NCI-H1436 treated with DMSO at 0.1 percent for 48 hours (cell line): ENCODE data around the gene ADAMTS9.

Source experiments
- DNase-seq: peaks from one replicate; lab custom pipeline; 2025; lab: John Stamatoyannopoulos, UW

Gene ADAMTS9

DNA sequence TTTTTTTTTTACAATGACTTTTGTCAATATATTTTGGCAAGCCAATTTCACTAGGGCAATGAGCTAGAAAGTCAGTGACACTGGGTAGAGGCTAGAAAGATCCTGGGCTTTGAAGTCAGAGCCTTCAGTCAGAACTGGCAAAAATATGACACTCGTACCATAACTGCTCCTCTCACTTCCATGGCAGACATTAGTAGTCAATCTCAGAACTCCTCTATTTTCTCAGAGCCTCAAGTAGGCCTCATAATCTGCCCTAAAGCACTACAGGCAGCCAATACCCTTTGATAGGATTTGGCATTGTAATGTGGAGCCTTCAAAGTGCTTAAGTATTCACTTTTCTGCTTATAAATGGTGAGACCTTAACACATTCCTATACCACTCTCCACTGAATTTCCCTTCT lies 67.8 kb downstream of the ADAMTS9 start:
- DNase-seq: no peak

DNA sequence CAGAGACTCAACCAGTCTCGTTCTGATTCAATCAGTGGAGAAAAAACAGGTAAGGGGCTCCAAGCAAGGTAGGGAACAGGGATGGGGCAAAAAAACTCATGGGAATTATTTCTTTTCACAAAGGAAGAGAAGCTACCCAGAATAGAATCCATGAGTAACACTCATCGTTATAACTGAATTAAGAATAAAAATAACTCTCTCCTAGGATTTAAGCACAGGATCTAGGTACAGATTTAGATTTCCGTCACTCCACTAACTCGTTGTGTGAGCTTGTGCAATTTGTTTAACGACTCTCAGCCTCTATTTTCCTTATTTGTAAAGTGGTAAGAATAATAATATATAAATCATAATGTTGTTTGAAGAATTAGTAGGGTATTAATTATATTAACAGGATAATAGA lies 68.6 kb downstream of the ADAMTS9 start:
- no peak for DNase-seq

DNA sequence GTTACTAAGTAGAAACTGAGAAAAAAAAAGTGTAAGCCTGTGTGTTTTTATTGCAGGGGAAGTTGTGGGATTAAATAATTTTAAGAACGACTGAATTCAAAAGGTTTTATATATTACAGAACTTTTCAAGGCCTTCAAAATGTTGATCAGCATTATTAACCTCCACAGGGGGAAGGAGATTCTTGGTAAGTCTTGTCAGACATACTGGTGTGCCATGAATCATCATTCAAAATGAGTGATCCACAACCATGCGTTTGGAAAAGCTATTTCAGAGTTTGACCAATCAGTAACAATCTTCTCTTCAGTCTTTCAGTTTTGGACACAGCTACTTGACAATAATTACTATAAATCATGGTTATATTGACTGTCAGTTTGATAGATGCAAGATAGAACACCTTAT lies 70.2 kb downstream of the ADAMTS9 start:
- DNase-seq: no peak

DNA sequence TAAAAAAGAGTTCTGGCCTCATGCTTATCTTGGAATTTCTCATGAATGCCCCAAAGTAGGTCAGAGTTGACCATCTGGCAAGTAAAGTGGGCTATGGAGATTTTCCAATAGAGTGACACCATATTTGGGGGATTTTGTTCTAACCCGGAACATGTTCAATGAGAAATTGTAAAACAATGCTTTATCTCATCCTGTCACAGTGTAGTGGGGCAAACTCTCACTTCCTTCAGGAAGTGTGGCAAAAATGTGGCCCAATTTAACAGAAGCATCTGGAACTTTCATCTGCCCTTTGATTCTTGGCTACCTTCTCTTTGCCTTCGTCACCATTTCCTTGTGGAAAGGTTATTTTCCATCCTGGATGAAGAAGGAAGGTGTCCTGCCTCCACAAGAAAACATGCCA lies 70.8 kb downstream of the ADAMTS9 start:
- DNase-seq: no peak

DNA sequence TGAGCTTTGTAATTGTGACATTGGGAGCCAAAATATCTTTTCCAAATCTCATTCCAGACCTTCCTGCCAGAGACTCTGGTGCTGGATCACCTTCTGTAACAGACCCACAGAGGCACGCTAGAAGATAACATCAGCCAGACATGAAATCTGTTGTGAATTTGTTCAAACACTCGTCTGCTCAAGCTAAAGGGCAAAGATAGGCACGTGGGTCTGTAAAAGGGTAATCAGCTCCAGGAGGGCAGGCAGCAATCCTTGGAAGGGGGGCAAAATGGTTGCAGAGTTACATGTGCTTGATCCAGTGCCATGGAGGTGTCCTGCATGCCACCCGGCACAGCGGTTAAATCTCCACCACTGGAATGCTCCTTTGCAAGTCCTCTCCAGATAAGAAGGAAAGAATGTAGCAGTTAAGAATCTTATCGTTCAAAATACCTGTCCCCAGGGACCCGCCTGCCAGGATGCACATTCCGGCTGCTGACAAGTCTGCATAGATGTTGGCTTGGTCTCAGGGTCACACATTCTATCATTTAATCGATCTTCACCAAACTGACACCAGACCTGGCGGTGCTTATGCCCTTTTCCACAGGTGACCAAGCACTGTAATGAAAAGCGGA lies 74.8 kb downstream of the ADAMTS9 start:
- no peak for DNase-seq

DNA sequence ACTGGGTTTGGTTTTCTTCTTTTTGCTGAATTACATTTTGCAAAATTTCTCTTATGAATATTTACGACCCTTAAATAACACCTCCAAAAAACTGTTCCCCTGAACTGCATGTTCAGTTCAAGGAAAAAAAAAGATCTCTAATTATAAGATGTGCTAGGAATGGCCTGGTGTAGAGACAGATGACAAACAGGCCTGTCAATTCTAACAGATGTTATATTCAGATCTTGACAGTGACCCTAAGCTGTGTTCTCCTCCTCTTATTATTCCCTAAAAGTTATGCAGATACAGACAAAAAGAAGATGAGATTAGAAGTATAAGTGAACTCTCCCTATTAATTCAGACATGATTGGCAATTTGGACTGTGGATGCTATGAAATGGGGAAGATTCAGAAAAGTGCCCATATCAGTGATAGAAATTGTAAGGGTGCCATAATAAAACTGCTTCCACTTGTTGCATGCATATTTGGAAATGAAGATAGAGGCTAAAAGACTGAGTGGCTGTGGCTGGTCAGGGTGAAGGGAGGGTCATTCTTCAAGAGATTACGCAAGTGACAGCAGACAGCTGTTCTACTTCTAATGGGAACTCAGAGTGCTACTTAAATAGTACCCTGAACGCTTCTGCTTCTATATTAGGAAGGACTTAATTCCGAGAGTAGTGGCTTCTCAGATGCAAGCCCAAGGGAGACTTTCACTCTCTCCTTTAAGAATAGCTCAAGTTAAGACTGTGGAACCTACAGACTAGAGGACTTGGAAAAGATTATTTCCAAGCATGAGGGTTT lies 75.5 kb downstream of the ADAMTS9 start:
- DNase-seq: no peak

DNA sequence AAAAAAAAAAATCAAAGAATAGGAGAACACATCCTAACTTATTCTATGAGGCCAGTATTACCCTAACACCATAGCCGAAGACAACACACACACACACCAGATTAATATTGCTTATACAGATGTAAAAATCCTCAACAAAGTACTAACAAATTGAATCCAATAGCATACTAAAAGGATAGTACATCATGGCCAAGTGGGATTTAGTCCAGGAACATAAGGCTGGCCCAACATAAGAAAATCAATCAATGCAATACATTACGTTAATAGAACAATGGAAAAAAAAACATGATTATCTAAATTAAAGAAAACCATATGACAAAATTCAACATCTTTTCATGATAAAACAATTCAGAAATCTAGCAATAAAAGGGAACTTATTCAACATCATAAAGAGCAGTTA lies 79.1 kb downstream of the ADAMTS9 start:
- no peak for DNase-seq

DNA sequence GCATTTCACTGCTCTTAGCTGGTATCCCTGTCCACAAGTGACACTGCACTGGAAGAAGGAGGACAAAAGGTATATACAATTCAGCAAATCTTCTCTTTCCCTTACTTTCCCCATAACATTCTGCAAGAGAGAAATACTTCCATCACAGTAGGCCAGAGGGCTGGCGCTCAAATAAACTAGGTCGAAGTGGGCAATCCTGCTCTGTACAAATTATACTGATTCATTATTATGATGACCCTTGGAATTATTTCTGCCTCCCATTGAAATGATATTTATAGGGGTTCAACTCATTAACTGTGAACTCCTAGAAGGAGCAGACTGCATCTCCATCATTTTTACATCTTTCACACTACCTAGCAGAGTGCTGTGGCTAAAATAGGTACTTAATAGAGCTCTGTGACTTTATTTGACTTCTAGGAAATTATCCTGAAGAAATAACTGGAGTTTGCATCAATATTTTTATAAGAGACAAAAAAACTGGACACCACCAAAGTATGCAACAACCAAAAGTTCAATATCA lies 80.7 kb downstream of the ADAMTS9 start:
- DNase-seq: no peak

DNA sequence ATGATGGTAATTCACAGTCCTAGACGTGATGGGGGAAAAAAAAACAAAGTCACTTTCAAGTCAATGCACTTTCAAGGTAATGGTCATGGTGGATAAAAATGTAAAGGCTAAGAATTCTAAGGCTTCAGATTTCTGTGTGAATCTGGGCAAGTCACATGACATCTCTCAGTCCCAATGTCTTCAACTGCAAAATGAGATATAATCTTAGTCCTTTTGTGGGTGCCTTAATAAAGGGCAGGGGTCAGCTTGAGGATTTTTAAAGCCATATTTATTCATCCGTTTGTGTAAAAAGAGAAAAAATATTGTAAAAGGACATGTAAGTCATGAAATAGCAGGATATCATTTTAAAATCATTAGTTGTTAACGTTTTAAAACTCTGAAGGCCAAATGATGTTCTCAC lies 83.5 kb downstream of the ADAMTS9 start:
- no peak for DNase-seq

DNA sequence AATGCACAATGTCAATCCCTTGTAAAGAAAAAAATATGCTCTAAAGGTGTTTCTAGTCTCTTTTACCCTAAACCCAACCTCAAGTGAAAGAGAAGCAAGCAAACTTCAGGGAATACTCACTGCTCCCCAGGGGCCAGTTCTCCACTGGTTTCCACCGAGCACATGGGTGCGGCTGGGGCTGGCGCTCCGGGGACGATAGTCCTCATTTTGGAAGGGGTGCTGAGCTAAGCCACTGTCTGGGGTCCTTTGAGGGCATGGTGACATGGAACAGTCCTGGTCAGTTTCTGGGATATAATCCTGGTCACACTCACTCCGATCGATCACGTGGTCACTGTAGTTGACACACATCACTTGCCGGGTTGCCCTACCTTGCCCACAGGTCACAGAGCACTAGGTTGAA lies 86.0 kb downstream of the ADAMTS9 start:
- no peak for DNase-seq

DNA sequence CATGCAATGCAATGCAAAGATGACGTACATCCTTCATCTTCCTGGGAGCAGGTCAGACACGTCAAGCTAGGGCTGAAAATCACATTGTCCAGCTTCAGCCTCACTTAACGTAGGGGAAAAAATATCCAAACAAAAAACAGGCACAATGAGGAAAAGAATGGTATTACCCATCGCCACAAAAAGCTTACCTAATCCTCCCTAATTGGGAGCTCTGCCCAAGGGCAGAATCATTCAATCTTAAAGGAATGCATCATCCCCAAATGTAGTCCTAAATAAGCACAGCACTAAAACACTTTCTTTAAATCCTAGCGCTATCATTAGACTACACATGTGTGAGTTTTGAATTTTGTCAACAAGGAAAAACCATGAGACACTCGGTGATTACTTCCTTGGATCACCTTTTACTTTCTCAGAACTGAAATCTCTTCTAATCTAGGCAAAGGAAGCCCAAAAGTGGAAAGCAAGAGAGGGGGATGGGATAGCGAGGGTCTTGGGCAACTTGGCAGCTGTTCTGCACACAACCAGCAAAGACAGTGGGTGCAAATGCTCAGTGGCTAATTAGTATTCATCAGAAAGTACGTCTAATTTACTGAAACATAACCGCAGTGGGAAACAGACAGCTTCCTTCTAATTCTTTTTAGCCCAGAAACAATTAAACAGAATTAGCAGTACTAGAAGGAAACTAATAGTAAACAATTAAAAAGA lies 87.4 kb downstream of the ADAMTS9 start:
- DNase-seq: no peak

DNA sequence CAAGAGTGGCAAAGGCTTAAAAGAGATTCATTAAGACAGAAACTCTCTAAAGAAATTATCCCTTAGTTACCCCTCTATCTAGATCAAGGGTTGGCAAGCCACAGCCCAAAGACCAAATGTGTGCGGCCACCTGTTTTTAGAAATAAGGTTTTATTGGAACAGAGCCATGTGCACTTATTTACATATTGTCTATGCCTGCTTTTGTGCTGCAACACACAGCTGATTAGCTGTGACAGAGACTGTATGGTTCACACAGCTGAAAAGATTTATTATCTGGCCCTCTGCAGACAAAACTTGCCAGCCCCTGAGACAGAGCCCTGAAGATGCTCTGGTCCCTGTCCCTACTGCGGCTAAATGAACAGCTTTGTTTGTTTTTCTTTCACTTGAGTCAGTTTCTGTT lies 88.1 kb downstream of the ADAMTS9 start:
- DNase-seq: no peak

DNA sequence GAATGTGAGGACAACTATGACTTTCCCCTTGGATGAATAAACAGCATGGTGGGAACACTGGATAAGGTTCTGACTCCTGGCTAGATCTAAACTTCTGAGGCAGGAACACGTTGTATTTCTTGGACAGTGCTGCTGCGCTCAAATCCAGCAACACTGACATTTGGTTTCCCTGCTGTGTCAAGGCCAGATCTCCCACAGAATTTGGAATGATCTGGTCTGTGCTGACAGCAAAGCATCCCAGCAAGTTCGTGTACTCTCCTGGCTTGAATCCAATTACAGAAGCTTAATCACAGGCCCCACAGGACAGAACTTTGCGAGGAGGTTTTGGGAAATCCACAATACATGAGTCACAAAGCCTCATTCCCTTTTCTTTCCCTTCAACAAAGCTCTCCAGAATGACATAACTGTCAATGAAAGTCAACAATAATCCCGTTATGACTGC lies 92.5 kb downstream of the ADAMTS9 start:
- no peak for DNase-seq

DNA sequence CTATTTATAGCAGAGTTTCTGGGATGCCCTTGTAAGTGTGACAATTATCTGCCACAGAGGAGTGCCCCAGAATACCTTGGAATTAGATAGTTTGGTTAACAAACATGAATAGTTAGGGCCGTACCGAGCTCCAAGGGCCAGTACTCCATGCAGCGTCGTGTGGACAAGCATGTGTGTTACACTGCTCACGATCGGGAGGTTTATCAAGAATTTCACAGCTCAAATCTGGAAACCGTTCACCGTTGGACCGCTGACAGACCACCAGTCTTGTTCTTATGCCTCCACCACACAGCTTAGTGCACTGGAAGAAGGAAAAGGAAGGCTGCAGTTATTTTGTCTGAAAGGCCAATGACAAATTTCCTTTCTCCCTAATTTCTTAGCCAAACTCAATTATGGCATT lies 93.7 kb downstream of the ADAMTS9 start:
- DNase-seq: no peak

DNA sequence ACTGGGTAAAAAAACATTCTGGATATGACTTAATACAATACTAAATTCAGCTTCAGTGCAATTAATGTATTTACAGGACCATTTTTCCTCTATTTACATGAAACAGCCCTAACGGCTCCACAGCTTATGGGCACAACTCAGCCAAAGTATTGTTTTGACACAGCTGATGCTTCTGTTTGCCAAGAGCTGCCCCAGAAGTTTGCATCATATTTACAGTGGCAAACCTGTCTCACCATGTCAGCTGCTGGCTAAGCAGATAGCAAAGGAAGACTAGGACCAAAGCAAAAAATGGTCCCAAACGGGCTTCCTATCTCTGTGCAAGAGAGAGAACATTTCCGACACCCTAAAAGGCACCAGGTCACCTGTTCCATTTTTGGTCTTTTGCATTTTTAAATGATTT lies 94.5 kb downstream of the ADAMTS9 start:
- no peak for DNase-seq

DNA sequence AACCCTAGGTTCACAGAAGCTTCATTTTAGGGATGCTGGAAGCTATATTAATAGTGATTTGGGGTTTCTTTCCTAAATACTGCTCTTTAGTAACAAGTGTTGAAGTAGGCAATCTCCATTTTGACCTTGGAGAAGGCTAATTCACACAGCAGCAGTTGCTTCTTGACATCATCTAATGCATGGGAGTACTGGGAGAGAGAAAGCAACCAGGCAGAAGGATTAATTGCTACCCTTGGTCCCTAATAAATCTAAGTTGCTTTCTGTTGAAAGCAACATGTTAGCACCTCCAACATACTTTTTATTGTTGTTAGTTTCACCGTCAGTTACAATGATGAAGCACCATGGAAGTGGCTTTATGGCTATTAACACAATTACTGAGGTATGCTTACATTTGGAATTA lies 96.2 kb downstream of the ADAMTS9 start:
- no peak for DNase-seq

DNA sequence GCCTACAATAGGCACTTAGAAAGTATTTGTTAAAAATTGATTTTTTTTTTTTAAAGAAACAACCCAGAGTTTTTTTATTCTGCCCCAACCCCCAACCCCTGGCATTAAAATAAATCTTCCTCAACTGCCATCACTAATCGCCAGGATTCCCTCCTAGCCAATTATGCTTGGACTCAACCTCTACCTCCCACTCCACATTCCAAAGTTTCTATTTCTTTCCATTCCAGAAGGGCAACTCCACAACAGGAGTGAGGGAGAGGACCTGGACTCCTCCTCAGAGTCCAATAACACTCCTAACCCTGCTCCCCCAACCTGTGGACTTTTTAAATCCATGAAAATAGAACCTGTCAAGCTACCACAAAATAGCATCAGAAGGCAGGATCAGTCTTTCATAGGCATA lies 99.4 kb downstream of the ADAMTS9 start:
- no peak for DNase-seq

DNA sequence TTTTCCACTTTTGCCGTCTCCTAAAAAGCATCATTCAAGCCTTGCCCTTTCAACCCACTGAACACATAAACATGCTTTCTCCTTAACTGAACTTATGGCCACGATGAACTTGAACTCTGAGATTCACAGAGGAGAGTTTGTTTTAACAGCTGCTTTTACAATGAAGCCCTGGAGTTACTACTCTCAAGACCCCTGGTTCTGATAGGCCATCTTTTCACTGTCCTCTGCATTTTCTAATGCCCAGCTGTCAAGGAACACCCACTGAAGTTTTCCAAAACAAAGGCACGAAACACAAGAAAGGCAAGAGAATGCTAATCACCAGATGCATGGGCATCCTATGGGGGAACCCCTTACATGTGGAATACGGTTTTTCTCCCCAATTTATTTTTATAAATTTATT lies 100.8 kb downstream of the ADAMTS9 start:
- DNase-seq: no peak

DNA sequence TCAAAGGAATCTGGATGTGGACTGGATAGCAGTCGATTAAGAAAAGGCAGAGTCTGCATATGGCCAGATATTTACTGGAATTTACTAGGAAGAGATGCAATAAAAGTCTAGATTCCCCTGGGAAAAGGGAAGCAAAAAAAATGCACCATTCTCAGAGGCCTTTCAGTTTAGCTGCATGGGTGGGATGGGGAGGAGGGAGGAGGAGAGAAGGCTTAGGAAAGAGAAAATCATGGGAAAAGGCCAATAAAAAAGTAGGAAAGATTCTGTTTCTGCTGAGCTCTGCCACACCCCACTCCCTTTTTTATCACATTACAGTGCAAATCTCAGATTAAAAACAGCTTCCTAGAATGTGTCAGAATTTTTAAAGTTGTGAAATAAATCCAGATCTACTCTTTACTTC lies 103.6 kb downstream of the ADAMTS9 start:
- DNase-seq: no peak

DNA sequence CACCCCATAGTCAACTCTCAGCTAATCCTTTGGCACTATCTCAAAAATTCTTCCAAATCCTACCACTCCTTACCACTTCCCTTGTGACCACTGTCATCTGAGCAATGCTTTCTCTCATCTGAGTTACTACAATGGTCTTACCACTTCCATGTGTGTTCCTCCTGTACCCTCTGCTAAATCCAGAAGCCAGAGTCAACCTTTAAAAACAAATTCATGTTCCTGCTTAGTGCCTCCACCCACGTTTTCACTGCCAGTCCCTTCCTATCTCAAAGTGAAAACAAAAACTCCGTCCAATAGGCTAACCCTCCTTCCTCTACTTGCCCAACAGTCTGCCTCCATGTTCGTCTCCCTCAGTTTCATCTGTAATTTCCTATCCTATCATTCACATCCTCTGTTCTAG lies 109.0 kb downstream of the ADAMTS9 start:
- no peak for DNase-seq

DNA sequence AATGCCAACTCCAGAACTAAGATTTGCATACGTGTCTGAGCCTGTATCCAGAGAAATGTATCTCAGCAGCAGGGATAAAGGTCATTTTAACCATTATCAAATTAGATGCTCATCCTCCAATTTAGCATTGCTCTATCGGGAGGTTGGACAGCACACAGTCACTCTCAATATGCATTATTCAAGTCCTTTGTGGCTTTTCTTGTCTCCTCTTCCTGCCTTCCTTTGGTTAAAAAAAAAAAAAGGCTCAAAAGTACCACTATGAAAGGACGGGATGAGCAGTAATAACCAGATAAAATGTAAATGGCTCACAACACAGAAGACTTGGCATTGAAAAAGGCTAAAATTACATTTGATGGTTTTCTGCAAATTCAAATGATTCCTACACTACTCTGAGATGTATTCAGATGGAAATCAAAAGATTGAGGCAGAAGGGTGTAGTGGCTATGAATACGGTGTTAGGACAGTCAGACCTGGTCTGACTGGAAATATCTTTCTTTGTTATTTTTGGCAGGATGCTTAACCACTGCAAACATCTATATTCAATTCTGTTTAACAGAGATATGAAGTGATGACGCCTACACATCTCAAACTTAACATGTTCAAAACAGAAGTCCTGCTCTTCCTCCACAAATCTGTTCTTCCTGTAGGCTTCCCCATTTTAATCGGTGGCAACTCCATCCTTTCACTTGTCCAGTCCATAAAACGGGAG lies 109.6 kb downstream of the ADAMTS9 start:
- no peak for DNase-seq

DNA sequence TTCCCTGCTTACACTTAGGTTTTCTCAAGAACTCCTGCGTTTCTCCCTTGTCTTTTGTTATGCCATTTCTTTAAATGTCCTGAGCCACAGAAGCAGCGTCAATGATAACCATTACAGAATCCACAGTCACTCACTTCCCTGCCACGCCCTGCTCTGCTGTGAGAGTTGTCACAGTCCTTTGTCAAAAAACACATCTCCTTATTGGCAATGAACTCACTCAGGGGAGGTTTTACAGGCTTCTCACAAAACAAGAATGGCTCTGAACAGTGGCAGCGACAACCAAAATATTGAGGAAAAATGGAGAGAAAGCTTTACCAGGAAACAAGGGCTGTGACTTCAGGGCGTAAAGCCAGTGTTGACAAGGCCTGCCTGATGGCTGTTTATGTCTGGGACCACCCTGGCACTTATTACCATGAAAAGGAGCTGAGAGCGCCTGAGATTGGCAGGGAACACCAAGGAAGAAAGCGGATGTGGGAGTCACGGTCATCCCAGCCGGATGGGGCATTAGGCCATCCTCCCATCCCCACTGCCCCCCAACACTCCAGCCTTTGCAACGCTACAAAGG lies 111.5 kb downstream of the ADAMTS9 start:
- DNase-seq: no peak
